Measurements from ENCODE around the gene RCOR2.
A peak's percentile ranks its signal among the peaks of the same experiment; 100 is the strongest.

Gene RCOR2

GRCh38 chr11:63873311-63873710, 43.7 kb downstream of the RCOR2 start:
- no peak overlapping the region for H3K9ac ChIP-seq (ENCODE audit: low read length)
- no peak overlapping the region for H3K4me2 ChIP-seq (ENCODE audit: low read length)
- H3K4me3 ChIP-seq (ENCODE audit: low read depth, low read length, poor library complexity, severe bottlenecking): no peak overlapping the region
- H3K4me1 ChIP-seq (ENCODE audit: insufficient read depth, low read length, severe bottlenecking): peaks cover 25% of the 10 kb centered on the region
- H3K36me3 ChIP-seq (ENCODE audit: insufficient read depth, low read length): peaks cover 27% of the 10 kb centered on the region; the same call in 1 of the 2 replicates
- H3K27ac ChIP-seq (ENCODE audit: low read depth, low read length, poor library complexity, severe bottlenecking): no peak overlapping the region
- H2AFZ ChIP-seq (ENCODE audit: low read length): no peak overlapping the region
- H3K9me3 ChIP-seq (ENCODE audit: low read length): no peaks in the 10 kb centered on the region
- H3K27me3 ChIP-seq (ENCODE audit: insufficient read depth, low read length): no peaks in the 10 kb centered on the region
- peaks cover 45% of the 10 kb centered on the region for H3K79me2 ChIP-seq (ENCODE audit: insufficient read depth, low read length)
- TF ChIP-seq CTCF (IDR thresholded peaks at IDR 0.05; ENCODE audit: low read length) (no peak), EZH2 (IDR thresholded peaks at IDR 0.05; ENCODE audit: borderline replicate concordance, low read length) (no peak)
- H3K9me2 ChIP-seq (ENCODE audit: low read depth, low read length): no peaks in the 10 kb centered on the region
- H4K20me1 ChIP-seq (ENCODE audit: insufficient read depth, low read length): no peaks in the 10 kb centered on the region
- no peaks in the 10 kb centered on the region for H3F3A ChIP-seq (ENCODE audit: insufficient read depth, low read length)

- Histone ChIP-seq H3K4me1 (ENCODE audit: insufficient read depth, low read length, severe bottlenecking) (peaks cover 27% of the 10 kb centered on the region), H3F3A (ENCODE audit: insufficient read depth, low read length) (no peaks in the 10 kb centered on the region), H3K27ac (ENCODE audit: low read depth, low read length, poor library complexity, severe bottlenecking) (no peak overlapping the region), H2AFZ (ENCODE audit: low read length) (no peak overlapping the region), H4K20me1 (ENCODE audit: insufficient read depth, low read length) (no peaks in the 10 kb centered on the region), H3K27me3 (ENCODE audit: insufficient read depth, low read length) (no peaks in the 10 kb centered on the region), H3K9me3 (ENCODE audit: low read length) (no peaks in the 10 kb centered on the region), H3K9ac (ENCODE audit: low read length) (no peak overlapping the region), H3K36me3 (ENCODE audit: insufficient read depth, low read length) (peaks cover 29% of the 10 kb centered on the region; the same call in 1 of the 2 replicates), H3K9me2 (ENCODE audit: low read depth, low read length) (no peaks in the 10 kb centered on the region), H3K4me2 (ENCODE audit: low read length) (no peak overlapping the region), H3K4me3 (ENCODE audit: low read depth, low read length, poor library complexity, severe bottlenecking) (no peak overlapping the region), H3K79me2 (ENCODE audit: insufficient read depth, low read length) (peaks cover 47% of the 10 kb centered on the region)
- no peak for TF ChIP-seq EZH2 (IDR thresholded peaks at IDR 0.05; ENCODE audit: borderline replicate concordance, low read length)
- TF ChIP-seq CTCF (IDR thresholded peaks at IDR 0.05; ENCODE audit: low read length): no peak
Measured at GRCh38 chr11:63872800-63873197, 44.2 kb downstream of the RCOR2 start.

- no peak overlapping the region for H3K4me2 ChIP-seq (ENCODE audit: low read length)
- peak overlapping the region; percentile 64 for H3K27ac ChIP-seq (ENCODE audit: low read depth, low read length, poor library complexity, severe bottlenecking)
- H3K9ac ChIP-seq (ENCODE audit: low read length): no peak overlapping the region
- H4K20me1 ChIP-seq (ENCODE audit: insufficient read depth, low read length): no peaks in the 10 kb centered on the region
- no peak overlapping the region for H2AFZ ChIP-seq (ENCODE audit: low read length)
- no peaks in the 10 kb centered on the region for H3K9me2 ChIP-seq (ENCODE audit: low read depth, low read length)
- peaks cover 27% of the 10 kb centered on the region for H3K4me1 ChIP-seq (ENCODE audit: insufficient read depth, low read length, severe bottlenecking)
- no peaks in the 10 kb centered on the region for H3K9me3 ChIP-seq (ENCODE audit: low read length)
- no peak overlapping the region for H3K4me3 ChIP-seq (ENCODE audit: low read depth, low read length, poor library complexity, severe bottlenecking)
- peaks cover 34% of the 10 kb centered on the region; the same call in 1 of the 2 replicates for H3K36me3 ChIP-seq (ENCODE audit: insufficient read depth, low read length)
- TF ChIP-seq CTCF (IDR thresholded peaks at IDR 0.05; ENCODE audit: low read length) (peak; percentile 43; the same call in 1 of the 2 replicates), EZH2 (IDR thresholded peaks at IDR 0.05; ENCODE audit: borderline replicate concordance, low read length) (no peak)
- no peaks in the 10 kb centered on the region for H3F3A ChIP-seq (ENCODE audit: insufficient read depth, low read length)
- no peaks in the 10 kb centered on the region for H3K27me3 ChIP-seq (ENCODE audit: insufficient read depth, low read length)
- peaks cover 52% of the 10 kb centered on the region for H3K79me2 ChIP-seq (ENCODE audit: insufficient read depth, low read length)
Measured at GRCh38 chr11:63871962-63872799, 44.8 kb downstream of the RCOR2 start.

All from OCI-LY1 (cell line).